Measurements from ENCODE around the gene PDE4D. TPM values are rescaled to one million over a fixed set of nuclear protein-coding genes. Genes with fewer than 3 reads are reported as not detected.

The PDE4D gene
- total and polyA plus RNA-seq, 10 of the 15 experiments (the other 5 are each of a cell fraction or from before 2014, with no cell fraction given) = 0.87 to 4.1 (median 2.2) TPM

GRCh38 chr5:58940446-58940845 lies 953.1 kb downstream of the PDE4D start (continued):
- TF ChIP-seq E2F8 (IDR thresholded peaks at IDR 0.05; ENCODE audit: low read depth, partially characterized antibody) (no peak), REST (IDR thresholded peaks at IDR 0.05; ENCODE audit: low read depth, low read length) (no peak), SMAD1 (IDR thresholded peaks at IDR 0.05; ENCODE audit: low read depth, partially characterized antibody) (no peak), MEF2B (IDR thresholded peaks at IDR 0.05; ENCODE audit: partially characterized antibody, poor library complexity, severe bottlenecking) (no peak), JUND (IDR thresholded peaks at IDR 0.05; ENCODE audit: low read depth, low read length) (no peak), PAX8 (IDR thresholded peaks at IDR 0.05) (no peak), MYB (IDR thresholded peaks at IDR 0.05; ENCODE audit: borderline replicate concordance, low read depth, low read length) (no peak), NRF1 (conservative IDR thresholded peaks at IDR 0.05; ENCODE audit: low read depth, low read length) (no peak), PRDM15 (CRISPR knock-in tag; IDR thresholded peaks at IDR 0.05) (no peak), EP300 (IDR thresholded peaks at IDR 0.05; ENCODE audit: borderline replicate concordance in 1 of 2, control insufficient read depth in 1 of 2, low read depth in 2 of 2, low read length in 2 of 2) (no peak)

All from GM12878 (cell line).